Right lobe of liver (tissue), 4 donors: ENCODE measurements around the gene MCTP2.

ENCODE experiments used
- POLR2A ChIP-seq: fragments of 450-650 bp; IDR thresholded peaks from one replicate; pipeline ENCODE4 v1.6.1; 2017; ENCODE audit warnings: antibody characterized with exemption, mild to moderate bottlenecking
- TF ChIP-seq, protein P1 (sequence below), 4 donors: fragments of 200-600 bp in 3 of 4; fragments of 450-650 bp in 1 of 4; IDR thresholded peaks; one replicate each; pipeline versions ENCODE4 v1.5.1 to v1.8.0; 2016 to 2022; ENCODE audit warnings: antibody characterized with exemption in 4 of 4, mild to moderate bottlenecking in 2 of 4
- donor health status: DM: no; HTN: no; CAD: no.
- donor health status: DM: no; HTN: no; CAD: no.
- donor health status: DM: no; HTN: yes; CAD: no.

GRCh38 chr15:94312946-94313345, 81.6 kb downstream of the MCTP2 start:
- TF ChIP-seq, protein P1, sequence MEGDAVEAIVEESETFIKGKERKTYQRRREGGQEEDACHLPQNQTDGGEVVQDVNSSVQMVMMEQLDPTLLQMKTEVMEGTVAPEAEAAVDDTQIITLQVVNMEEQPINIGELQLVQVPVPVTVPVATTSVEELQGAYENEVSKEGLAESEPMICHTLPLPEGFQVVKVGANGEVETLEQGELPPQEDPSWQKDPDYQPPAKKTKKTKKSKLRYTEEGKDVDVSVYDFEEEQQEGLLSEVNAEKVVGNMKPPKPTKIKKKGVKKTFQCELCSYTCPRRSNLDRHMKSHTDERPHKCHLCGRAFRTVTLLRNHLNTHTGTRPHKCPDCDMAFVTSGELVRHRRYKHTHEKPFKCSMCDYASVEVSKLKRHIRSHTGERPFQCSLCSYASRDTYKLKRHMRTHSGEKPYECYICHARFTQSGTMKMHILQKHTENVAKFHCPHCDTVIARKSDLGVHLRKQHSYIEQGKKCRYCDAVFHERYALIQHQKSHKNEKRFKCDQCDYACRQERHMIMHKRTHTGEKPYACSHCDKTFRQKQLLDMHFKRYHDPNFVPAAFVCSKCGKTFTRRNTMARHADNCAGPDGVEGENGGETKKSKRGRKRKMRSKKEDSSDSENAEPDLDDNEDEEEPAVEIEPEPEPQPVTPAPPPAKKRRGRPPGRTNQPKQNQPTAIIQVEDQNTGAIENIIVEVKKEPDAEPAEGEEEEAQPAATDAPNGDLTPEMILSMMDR (IDR thresholded peaks at IDR 0.05): no peak
- TF ChIP-seq POLR2A: no peak
